ENCODE results near the gene RBKS. TPM values are rescaled to one million over a fixed set of nuclear protein-coding genes. Genes with fewer than 3 reads are reported as not detected.
A peak's percentile ranks its signal among the peaks of the same experiment; 100 is the strongest.

The RBKS gene
- total RNA-seq, 4 donors from 2014 or later, result 0.63 to 5.8 (median 2.5) TPM

GRCh38 chr2:27790796-27791195 lies 99.4 kb downstream of the RBKS start:
- Histone ChIP-seq H3K27ac (replicated peaks in 1 of 4) (no peak overlapping the region), H3K27me3 (no peaks in the 10 kb centered on the region), H3K4me3 (no peak overlapping the region), H3K36me3 (no peaks in the 10 kb centered on the region), H3K9me3 (no peaks in the 10 kb centered on the region), H3K4me1 (peaks cover 8 to 13% (median 12%) of the 10 kb centered on the region in 4 donors)
- TF ChIP-seq POLR2AphosphoS5 (IDR thresholded peaks at IDR 0.05) (no peak), EP300 (IDR thresholded peaks at IDR 0.05) (no peak), CTCF (IDR thresholded peaks at IDR 0.05) (no peak), POLR2A (IDR thresholded peaks at IDR 0.05; ENCODE audit: low read depth) (no peak)
- intact Hi-C loops (cut with DNase I), result no loop called here
- 92% methylated on average over 1 of the region's 1 CpG for WGBS
- DNase-seq (ENCODE audit: extremely low spot score), result no peak

- Histone ChIP-seq H3K27me3 (no peaks in the 10 kb centered on the region), H3K4me1 (peaks cover 35 to 43% (median 40%) of the 10 kb centered on the region in 4 donors), H3K27ac (replicated peaks in 1 of 4) (peak overlapping the region in 2 of 4 donors; percentile 87 to 90), H3K36me3 (peaks cover 0 to 8% (median 3%) of the 10 kb centered on the region in 4 donors), H3K4me3 (no peak overlapping the region), H3K9me3 (no peaks in the 10 kb centered on the region)
- no peak for DNase-seq (ENCODE audit: extremely low spot score)
- TF ChIP-seq POLR2AphosphoS5 (IDR thresholded peaks at IDR 0.05), result no peak
- no peak for TF ChIP-seq EP300 (IDR thresholded peaks at IDR 0.05)
- TF ChIP-seq POLR2A (IDR thresholded peaks at IDR 0.05; ENCODE audit: low read depth), result no peak
- intact Hi-C loops (cut with DNase I), result no loop called here
- 95% methylated on average over 1 of the region's 1 CpG for WGBS
Observed at GRCh38 chr2:27782701-27783100, 107.5 kb downstream of the RBKS start.

- peaks cover 39 to 55% (median 52%) of the 10 kb centered on the region in 4 donors for H3K4me1 ChIP-seq
- WGBS, result 92% methylated on average over 2 of the region's 2 CpGs
- TF ChIP-seq CTCF (IDR thresholded peaks at IDR 0.05) (no peak), EP300 (IDR thresholded peaks at IDR 0.05) (no peak), POLR2A (IDR thresholded peaks at IDR 0.05; ENCODE audit: low read depth) (no peak), POLR2AphosphoS5 (IDR thresholded peaks at IDR 0.05) (no peak)
- H3K27me3 ChIP-seq, result no peaks in the 10 kb centered on the region
- H3K9me3 ChIP-seq, result no peaks in the 10 kb centered on the region
- intact Hi-C loops (cut with DNase I), result no loop called here
- H3K27ac ChIP-seq (replicated peaks in 1 of 4), result peak overlapping the region; percentile 37 to 94 (median 88)
- H3K36me3 ChIP-seq, result peaks cover 0 to 8% (median 4%) of the 10 kb centered on the region in 4 donors
- peak; percentile 53 for DNase-seq (ENCODE audit: extremely low spot score)
- H3K4me3 ChIP-seq, result no peak overlapping the region
Observed at GRCh38 chr2:27781496-27781895, 108.7 kb downstream of the RBKS start.

- Histone ChIP-seq H3K36me3 (peaks cover 0 to 14% (median 9%) of the 10 kb centered on the region in 4 donors), H3K27me3 (no peaks in the 10 kb centered on the region), H3K4me1 (peaks cover 47 to 75% (median 71%) of the 10 kb centered on the region in 4 donors), H3K9me3 (no peaks in the 10 kb centered on the region), H3K4me3 (no peak overlapping the region), H3K27ac (replicated peaks in 1 of 4) (peak overlapping the region; percentile 87 to 94 (median 88))
- 54% methylated on average over 5 of the region's 5 CpGs for WGBS
- DNase-seq (ENCODE audit: extremely low spot score), result no peak
- intact Hi-C loops (cut with DNase I), result loop anchor here (10.0 kb wide), 1 partner anchor 615 kb away; the partner anchor contains the start of gene FOSL2
- no peak for TF ChIP-seq EP300 (IDR thresholded peaks at IDR 0.05)
- TF ChIP-seq POLR2AphosphoS5 (IDR thresholded peaks at IDR 0.05), result peak in 1 of 2 donors; percentile 37
Observed at GRCh38 chr2:27779417-27780055, 110.7 kb downstream of the RBKS start.

GRCh38 chr2:27776696-27777095 lies 113.5 kb downstream of the RBKS start:
- no peaks in the 10 kb centered on the region for H3K9me3 ChIP-seq
- TF ChIP-seq CTCF (IDR thresholded peaks at IDR 0.05) (no peak), EP300 (IDR thresholded peaks at IDR 0.05) (no peak), POLR2AphosphoS5 (IDR thresholded peaks at IDR 0.05) (no peak), POLR2A (IDR thresholded peaks at IDR 0.05; ENCODE audit: low read depth) (no peak)
- WGBS, result 90% methylated on average over 3 of the region's 3 CpGs
- H3K4me1 ChIP-seq, result peaks cover 61 to 94% (median 89%) of the 10 kb centered on the region in 4 donors
- peak overlapping the region; percentile 87 to 94 (median 88) for H3K27ac ChIP-seq (replicated peaks in 1 of 4)
- H3K36me3 ChIP-seq, result peaks cover 0 to 14% (median 10%) of the 10 kb centered on the region in 4 donors
- H3K27me3 ChIP-seq, result no peaks in the 10 kb centered on the region
- DNase-seq (ENCODE audit: extremely low spot score), result no peak
- intact Hi-C loops (cut with DNase I), result loop anchor here (10.0 kb wide), 1 partner anchor 618 kb away; the partner anchor contains the start of gene FOSL2
- no peak overlapping the region for H3K4me3 ChIP-seq

Measured in esophagus muscularis mucosa (tissue), 4 donors.